GM12878 (cell line): ENCODE measurements around the gene COA1. TPM values are rescaled to one million over a fixed set of nuclear protein-coding genes. Genes with fewer than 3 reads are reported as not detected.
A peak's percentile ranks its signal among the peaks of the same experiment; 100 is the strongest.

Experiments
- ATAC-seq: fragments of 200-7000 bp; cut with Tn5 transposase; 3 replicates; pipeline ENCODE4 v1.9.1; 2020; ENCODE audit warnings: mild to moderate bottlenecking, moderate library complexity
- BruUV-seq: library from RNA; stranded (reverse); fragments of 400-500 nt; replicated peaks from 2 replicates; lab custom pipeline; 2021; lab: Mats Ljungman, UMichigan
- CTCF ChIA-PET: fragments of 300-600 bp; sonication (Branson Sonifier 250); formaldehyde crosslinking; extraction: SDS; loops from one replicate; lab custom pipeline; 2021; ENCODE audit warnings: inconsistent platforms; lab: Yijun Ruan, JAX
- POLR2A ChIA-PET: fragments of 350-600 bp; formaldehyde crosslinking; extraction: SDS; loops from one replicate; lab custom pipeline; 2021; ENCODE audit warnings: inconsistent platforms; lab: Charles Lee
- RAD21 ChIA-PET: fragments of 300-600 bp; sonication (Branson Sonifier 250); formaldehyde crosslinking; loops from one replicate; lab custom pipeline; 2023; ENCODE audit warnings: antibody characterized with exemption; ENCODE audit not compliant: unreplicated experiment; lab: Charles Lee
- SMC1A ChIA-PET: fragments of 300-600 bp; sonication (Branson Sonifier 250); formaldehyde crosslinking; loops from one replicate; lab custom pipeline; 2023; ENCODE audit not compliant: unreplicated experiment, uncharacterized antibody; lab: Charles Lee
- DNase-seq: peaks from one replicate; pipeline ENCODE4 v3.0.0-alpha.2; 2011; ENCODE audit warnings: low read depth, low spot score
- FAIRE-seq: peaks from 3 replicates; lab custom pipeline; 2011; peaks lifted over from hg19 to GRCh38; lab: Jason Lieb, UNC
- H2AFZ ChIP-seq: 2 replicates; pipeline ENCODE4 v1.6.0; 2011; ENCODE audit warnings: low read depth, low read length, control low read depth; ENCODE audit not compliant: control insufficient read depth
- H3K27ac ChIP-seq: 2 replicates; pipeline ENCODE4 v1.5.1; 2011; ENCODE audit warnings: control low read depth; ENCODE audit not compliant: control insufficient read depth, insufficient read depth
- H3K27me3 ChIP-seq, 2 experiments: replicated peaks in 1 of 2; 2 replicates each; pipeline versions ENCODE4 v1.6.0 to v1.6.1; 2011; ENCODE audit warnings: low read length in 1 of 2; ENCODE audit not compliant: control insufficient read depth in 2 of 2, insufficient read depth in 2 of 2
- H3K36me3 ChIP-seq, 2 experiments: 2 replicates each; pipeline ENCODE4 v1.5.1; 2011; ENCODE audit warnings: low read length in 1 of 2; ENCODE audit not compliant: control insufficient read depth in 2 of 2, insufficient read depth in 2 of 2
- H3K4me1 ChIP-seq: 2 replicates; pipeline ENCODE4 v1.6.1; 2011; ENCODE audit warnings: mild to moderate bottlenecking, low read length, moderate library complexity, mixed read lengths; ENCODE audit not compliant: control insufficient read depth, insufficient read depth
- H3K4me2 ChIP-seq: 2 replicates; pipeline ENCODE4 v1.6.0; 2011; ENCODE audit warnings: control low read depth; ENCODE audit not compliant: control insufficient read depth, insufficient read depth
- H3K4me3 ChIP-seq: fragments of 200-600 bp; sonication (generic); 2 replicates; pipeline ENCODE4 v1.5.1; 2016
- H3K79me2 ChIP-seq: 2 replicates; pipeline ENCODE4 v1.6.0; 2011; ENCODE audit warnings: low read length; ENCODE audit not compliant: control insufficient read depth, insufficient read depth
- H3K9ac ChIP-seq: 2 replicates; pipeline ENCODE4 v1.8.0; 2011; ENCODE audit warnings: low read length, control low read depth, mixed read lengths; ENCODE audit not compliant: control insufficient read depth, insufficient read depth
- H3K9me3 ChIP-seq: replicated peaks from 3 replicates; pipeline ENCODE4 v1.5.1; 2011; ENCODE audit warnings: mild to moderate bottlenecking, low read length; ENCODE audit not compliant: control insufficient read depth, insufficient read depth
- H4K20me1 ChIP-seq: 2 replicates; pipeline ENCODE4 v1.6.0; 2011; ENCODE audit not compliant: control insufficient read depth, insufficient read depth
- ETV6 ChIP-seq, 2 experiments: fragments of 450-650 bp in 1 of 2; IDR thresholded peaks in 1 of 2; conservative IDR thresholded peaks in 1 of 2; 2 replicates each; pipeline ENCODE4 v1.6.1; 2014; ENCODE audit warnings: antibody characterized with exemption in 1 of 2, borderline replicate concordance in 1 of 2, low read depth in 1 of 2, mild to moderate bottlenecking in 1 of 2, moderate library complexity in 1 of 2
- FOXM1 ChIP-seq: IDR thresholded peaks from 2 replicates; pipeline ENCODE4 v1.6.1; 2012; ENCODE audit warnings: low read depth, mild to moderate bottlenecking, inconsistent platforms, low read length, moderate library complexity
- LARP7 ChIP-seq: fragments of 450-650 bp; IDR thresholded peaks from 2 replicates; pipeline ENCODE4 v1.6.1; 2017; ENCODE audit warnings: mild to moderate bottlenecking
- NBN ChIP-seq: fragments of 450-650 bp; IDR thresholded peaks from 2 replicates; pipeline ENCODE4 v1.6.1; 2016
- PAX8 ChIP-seq: fragments of 450-650 bp; IDR thresholded peaks from 2 replicates; pipeline ENCODE4 v1.6.1; 2017; ENCODE audit warnings: mild to moderate bottlenecking, moderate library complexity
- ZNF24 ChIP-seq: fragments of 450-650 bp; IDR thresholded peaks from 2 replicates; pipeline ENCODE4 v1.6.1; 2017; ENCODE audit warnings: antibody characterized with exemption, mild to moderate bottlenecking
- WGBS: methylation state at CpG from one replicate; pipeline ENCODE4 v1.1.6; 2016; ENCODE audit warnings: low lambda C conversion rate; ENCODE audit not compliant: insufficient replicate concordance, insufficient coverage; ENCODE audit errors: missing lambda C conversion rate; 5-methylcytosine and 5-hydroxymethylcytosine counted together
- in situ Hi-C: fragments of 300-500 bp; cut with MboI; formaldehyde crosslinking; loops from 9 replicates; pipeline ENCODE4 v1.14.3; 2018; ENCODE audit warnings: mixed read lengths
- intact Hi-C: fragments of 100-400 bp; cut with micrococcal nuclease; formaldehyde crosslinking; loops from one replicate; pipeline ENCODE4 v1.14.2; 2022; ENCODE audit not compliant: unreplicated experiment
- polyA plus RNA-seq, 11 experiments: library from polyadenylated mRNA; depleted of rRNA in 4 of 11; unstranded in 6 of 11; stranded (reverse) in 5 of 11; fragments of >200 nt; fragmentation: Nextera tagmentation in 4 of 11; fragmentation: Illumina TruSeq in 1 of 11; extraction: Ambion mirVana in 4 of 11; extraction: Trizol in 1 of 11; gene quantifications; 1 replicate in 1 of 11; 2 replicates in 10 of 11; pipeline versions ENCODE4 v1.2.1 to v1.2.3, GENCODE V29; 2011 to 2016; ENCODE audit warnings: inconsistent platforms in 2 of 11, missing spikeins in 2 of 11, low read depth in 1 of 11
- total RNA-seq, 4 experiments: library from RNA; depleted of rRNA in 3 of 4; stranded (reverse); fragments of >200 nt in 3 of 4; fragmentation: Illumina TruSeq in 1 of 4; extraction: Trizol in 1 of 4; gene quantifications; 2 replicates each; pipeline versions ENCODE4 v1.2.1 to v1.2.3, GENCODE V29; 2013 to 2021

Gene COA1
- total and polyA plus RNA-seq, 10 of the 15 experiments (the other 5 are each of a cell fraction or from before 2014, with no cell fraction given) = 83.1 to 258 (median 111) TPM

- Histone ChIP-seq H3K4me3 (no peak overlapping the region), H3K4me1 (peaks cover 31% of the 10 kb centered on the region), H3K36me3 (no peaks in the 10 kb centered on the region), H4K20me1 (no peaks in the 10 kb centered on the region), H3K9ac (no peak overlapping the region), H3K27me3 (no peaks in the 10 kb centered on the region), H3K4me2 (no peak overlapping the region), H3K9me3 (no peaks in the 10 kb centered on the region; the same call in 2 of the 3 replicates), H3K79me2 (peaks cover 79% of the 10 kb centered on the region), H2AFZ (no peak overlapping the region), H3K27ac (no peak overlapping the region)
- FAIRE-seq (no peak), DNase-seq (no peak), ATAC-seq (no peak)
- ChIA-PET CTCF (interaction anchor here (0.8 to 6.3 kb wide), 15 partner anchors 10 to 243 kb away, joined by 3 to 456 read pairs (median 7); partner anchors contain the start of gene STK17A), POLR2A (interaction anchor here (0.8 to 4.9 kb wide), 5 partner anchors 10 to 115 kb away, joined by 3 to 62 read pairs (median 3); partner anchors contain the start of gene STK17A), RAD21 (interaction anchor here (0.7 to 6.8 kb wide), 14 partner anchors 8 to 141 kb away, joined by 3 to 516 read pairs (median 5); partner anchors contain the start of gene STK17A), SMC1A (interaction anchor here (0.6 to 6.8 kb wide), 18 partner anchors 9 to 243 kb away, joined by 3 to 307 read pairs (median 7); partner anchors contain the start of gene STK17A)
- in situ Hi-C loops = loop anchor here (10.0 kb wide), 1 partner anchor 113 kb away; the partner anchor contains the start of gene STK17A
- intact Hi-C loops = no loop called here
- TF ChIP-seq FOXM1 (no peak), LARP7 (no peak), NBN (no peak)
- BruUV-seq = no TSS peak
- WGBS = 86% methylated on average over 4 of the region's 4 CpGs
Observed at GRCh38 chr7:43697690-43698089, 31.6 kb downstream of the COA1 start.

DNA sequence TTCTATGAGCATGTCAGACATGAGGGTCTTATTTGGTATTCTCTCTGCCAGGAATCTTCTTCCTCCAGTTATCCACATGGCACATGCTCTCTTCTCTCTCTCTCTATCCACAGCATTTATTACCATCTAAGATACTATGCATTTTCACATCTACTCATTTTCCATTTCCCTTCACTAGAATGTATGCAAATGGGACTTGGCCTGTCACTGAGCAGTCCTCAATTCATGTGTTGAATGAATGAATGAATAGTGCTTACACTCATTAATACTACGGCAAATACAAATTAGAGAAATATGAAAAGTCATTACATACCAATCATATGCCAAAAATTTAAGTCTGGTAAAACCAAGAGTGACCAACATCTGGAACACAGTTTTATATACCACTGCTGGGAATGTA, 34.0 kb downstream of the COA1 start:
- H3K36me3 ChIP-seq = no peaks in the 10 kb centered on the region
- no peak overlapping the region for H3K4me2 ChIP-seq
- ChIA-PET POLR2A (no interaction called here), CTCF (no interaction called here), SMC1A (interaction anchor here (1.0 to 5.0 kb wide), 3 partner anchors 15 to 113 kb away, joined by 3 to 30 read pairs (median 3); partner anchors contain the start of gene STK17A), RAD21 (no interaction called here)
- no peak overlapping the region for H3K4me3 ChIP-seq
- no peak for FAIRE-seq
- H3K79me2 ChIP-seq = peaks cover 86% of the 10 kb centered on the region
- H3K4me1 ChIP-seq = peaks cover 17% of the 10 kb centered on the region
- no TSS peak for BruUV-seq
- DNase-seq = no peak
- no peak for ATAC-seq
- in situ Hi-C loops (loop anchor here (10.0 kb wide), 1 partner anchor 111 kb away; the partner anchor contains the start of gene STK17A), intact Hi-C loops (no loop called here)
- no peak for TF ChIP-seq PAX8
- TF ChIP-seq ZNF24 = peak; percentile 60; the same call in 1 of the 2 replicates
- TF ChIP-seq ETV6 (conservative IDR thresholded peaks at IDR 0.05 in 1 of 2, IDR thresholded peaks at IDR 0.05 in 1 of 2; ENCODE audit: borderline replicate concordance in 1 of 2, low read depth in 1 of 2) = no peak
- no peak overlapping the region for H3K9ac ChIP-seq
- no peak overlapping the region for H2AFZ ChIP-seq
- H3K9me3 ChIP-seq = no peaks in the 10 kb centered on the region; the same call in 2 of the 3 replicates
- WGBS = 89% methylated on average over 1 of the region's 1 CpG
- H4K20me1 ChIP-seq = no peaks in the 10 kb centered on the region
- no peak overlapping the region for H3K27ac ChIP-seq
- H3K27me3 ChIP-seq = no peaks in the 10 kb centered on the region
